ENCODE results near the gene CARMIL1.

Gene CARMIL1

GRCh38 chr6:25275436-25275835, 3.7 kb upstream of the CARMIL1 start:
- no peak overlapping the region for H3K4me3 ChIP-seq (ENCODE audit: low read depth, low read length)
- TF ChIP-seq CTCF (IDR thresholded peaks at IDR 0.05; ENCODE audit: low read depth, low read length): no peak

GRCh38 chr6:25277386-25277785, 1.8 kb upstream of the CARMIL1 start:
- TF ChIP-seq CTCF (IDR thresholded peaks at IDR 0.05; ENCODE audit: low read depth, low read length): no peak
- H3K4me3 ChIP-seq (ENCODE audit: low read depth, low read length): no peak overlapping the region

- H3K4me3 ChIP-seq (ENCODE audit: low read depth, low read length): no peak overlapping the region
- no peak for TF ChIP-seq CTCF (IDR thresholded peaks at IDR 0.05; ENCODE audit: low read depth, low read length)
These were observed 1.3 kb upstream of the CARMIL1 start for GRCh38 chr6:25277857-25278256.

- TF ChIP-seq CTCF (IDR thresholded peaks at IDR 0.05; ENCODE audit: low read depth, low read length): no peak
These were observed 787 bp upstream of the CARMIL1 start for GRCh38 chr6:25278261-25278913.

GRCh38 chr6:25279748-25280343, 672 bp downstream of the CARMIL1 start:
- H3K4me3 ChIP-seq (ENCODE audit: low read depth, low read length): peak overlapping the region; percentile 72
- TF ChIP-seq CTCF (IDR thresholded peaks at IDR 0.05; ENCODE audit: low read depth, low read length): no peak

More at GRCh38 chr6:25278261-25278913, 787 bp upstream of the CARMIL1 start:
- peak overlapping the region; percentile 72 for H3K4me3 ChIP-seq (ENCODE audit: low read depth, low read length)

- H3K4me3 ChIP-seq (ENCODE audit: low read depth, low read length): no peak overlapping the region
- no peak for TF ChIP-seq CTCF (IDR thresholded peaks at IDR 0.05; ENCODE audit: low read depth, low read length)
These were observed 1.3 kb downstream of the CARMIL1 start for GRCh38 chr6:25280344-25281074.

GRCh38 chr6:25286891-25287290, 7.7 kb downstream of the CARMIL1 start:
- H3K4me3 ChIP-seq (ENCODE audit: low read depth, low read length): no peak overlapping the region
- TF ChIP-seq CTCF (IDR thresholded peaks at IDR 0.05; ENCODE audit: low read depth, low read length): no peak

Measured in WI38 (cell line).